ENCODE data around the gene ACVR1. TPM values are rescaled to one million over a fixed set of nuclear protein-coding genes. Genes with fewer than 3 reads are reported as not detected.
"Not testable (repeated sequence)": the region's sequence is repeated elsewhere in the genome, so short reads cannot be mapped to it uniquely, and the experiment has no call there.

The ACVR1 gene
- total and polyA plus RNA-seq, 3 donors from 2014 or later = 10.3 to 15.3 (median 14.9) TPM

GRCh38 chr2:157757500-157757899, 118.6 kb downstream of the ACVR1 start:
- DNase-seq = no peak
- TF ChIP-seq POLR2A (IDR thresholded peaks at IDR 0.05) = no peak
- TF ChIP-seq, protein P1, sequence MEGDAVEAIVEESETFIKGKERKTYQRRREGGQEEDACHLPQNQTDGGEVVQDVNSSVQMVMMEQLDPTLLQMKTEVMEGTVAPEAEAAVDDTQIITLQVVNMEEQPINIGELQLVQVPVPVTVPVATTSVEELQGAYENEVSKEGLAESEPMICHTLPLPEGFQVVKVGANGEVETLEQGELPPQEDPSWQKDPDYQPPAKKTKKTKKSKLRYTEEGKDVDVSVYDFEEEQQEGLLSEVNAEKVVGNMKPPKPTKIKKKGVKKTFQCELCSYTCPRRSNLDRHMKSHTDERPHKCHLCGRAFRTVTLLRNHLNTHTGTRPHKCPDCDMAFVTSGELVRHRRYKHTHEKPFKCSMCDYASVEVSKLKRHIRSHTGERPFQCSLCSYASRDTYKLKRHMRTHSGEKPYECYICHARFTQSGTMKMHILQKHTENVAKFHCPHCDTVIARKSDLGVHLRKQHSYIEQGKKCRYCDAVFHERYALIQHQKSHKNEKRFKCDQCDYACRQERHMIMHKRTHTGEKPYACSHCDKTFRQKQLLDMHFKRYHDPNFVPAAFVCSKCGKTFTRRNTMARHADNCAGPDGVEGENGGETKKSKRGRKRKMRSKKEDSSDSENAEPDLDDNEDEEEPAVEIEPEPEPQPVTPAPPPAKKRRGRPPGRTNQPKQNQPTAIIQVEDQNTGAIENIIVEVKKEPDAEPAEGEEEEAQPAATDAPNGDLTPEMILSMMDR (IDR thresholded peaks at IDR 0.05) = no peak
- H3K9me3 ChIP-seq = no peaks in the 10 kb centered on the region
- no peak overlapping the region for H3K4me3 ChIP-seq
- H3K27me3 ChIP-seq = no peaks in the 10 kb centered on the region
- no peaks in the 10 kb centered on the region for H3K4me1 ChIP-seq
- no peak overlapping the region for H3K27ac ChIP-seq
- intact Hi-C loops (cut with DNase I; ENCODE audit: low total_unique reads) = no loop called here
- WGBS, 2 donors = 95% methylated on average over 1 of the region's 1 CpG
- no peaks in the 10 kb centered on the region for H3K36me3 ChIP-seq (ENCODE audit: low read depth, missing control alignments)

GRCh38 chr2:157756447-157756846, 119.7 kb downstream of the ACVR1 start:
- DNase-seq; H3K4me3 ChIP-seq; H3K9me3 ChIP-seq; H3K4me1 ChIP-seq; intact Hi-C loops (cut with DNase I; ENCODE audit: low total_unique reads); H3K36me3 ChIP-seq (ENCODE audit: low read depth, missing control alignments); H3K27me3 ChIP-seq; H3K27ac ChIP-seq: not testable (repeated sequence)
- 93 to 98% methylated on average over 5 of the region's 5 CpGs for WGBS, 2 donors

GRCh38 chr2:157751462-157752058, 124.6 kb downstream of the ACVR1 start:
- WGBS, 2 donors = 86 to 88% methylated on average over 3 to 6 of the region's 6 CpGs
- no peak overlapping the region for H3K4me3 ChIP-seq
- no peak for TF ChIP-seq POLR2A (IDR thresholded peaks at IDR 0.05)
- TF ChIP-seq, protein P1 (IDR thresholded peaks at IDR 0.05) = no peak
- no peaks in the 10 kb centered on the region for H3K36me3 ChIP-seq (ENCODE audit: low read depth, missing control alignments)
- intact Hi-C loops (cut with DNase I; ENCODE audit: low total_unique reads) = no loop called here
- H3K27me3 ChIP-seq = no peaks in the 10 kb centered on the region
- DNase-seq = no peak
- no peaks in the 10 kb centered on the region for H3K9me3 ChIP-seq
- no peaks in the 10 kb centered on the region for H3K4me1 ChIP-seq
- H3K27ac ChIP-seq = no peak overlapping the region

- intact Hi-C loops (cut with DNase I; ENCODE audit: low total_unique reads) = no loop called here
- Histone ChIP-seq H3K4me1 (no peaks in the 10 kb centered on the region), H3K36me3 (ENCODE audit: low read depth, missing control alignments) (no peaks in the 10 kb centered on the region), H3K27me3 (no peaks in the 10 kb centered on the region), H3K27ac (no peak overlapping the region), H3K9me3 (no peaks in the 10 kb centered on the region), H3K4me3 (no peak overlapping the region)
- no peak for TF ChIP-seq POLR2A (IDR thresholded peaks at IDR 0.05)
- TF ChIP-seq, protein P1 (IDR thresholded peaks at IDR 0.05) = no peak
- 94 to 100% methylated on average over 3 to 6 of the region's 6 CpGs for WGBS, 2 donors
- DNase-seq = no peak
These were observed 126.4 kb downstream of the ACVR1 start for GRCh38 chr2:157749684-157750083.

DNA sequence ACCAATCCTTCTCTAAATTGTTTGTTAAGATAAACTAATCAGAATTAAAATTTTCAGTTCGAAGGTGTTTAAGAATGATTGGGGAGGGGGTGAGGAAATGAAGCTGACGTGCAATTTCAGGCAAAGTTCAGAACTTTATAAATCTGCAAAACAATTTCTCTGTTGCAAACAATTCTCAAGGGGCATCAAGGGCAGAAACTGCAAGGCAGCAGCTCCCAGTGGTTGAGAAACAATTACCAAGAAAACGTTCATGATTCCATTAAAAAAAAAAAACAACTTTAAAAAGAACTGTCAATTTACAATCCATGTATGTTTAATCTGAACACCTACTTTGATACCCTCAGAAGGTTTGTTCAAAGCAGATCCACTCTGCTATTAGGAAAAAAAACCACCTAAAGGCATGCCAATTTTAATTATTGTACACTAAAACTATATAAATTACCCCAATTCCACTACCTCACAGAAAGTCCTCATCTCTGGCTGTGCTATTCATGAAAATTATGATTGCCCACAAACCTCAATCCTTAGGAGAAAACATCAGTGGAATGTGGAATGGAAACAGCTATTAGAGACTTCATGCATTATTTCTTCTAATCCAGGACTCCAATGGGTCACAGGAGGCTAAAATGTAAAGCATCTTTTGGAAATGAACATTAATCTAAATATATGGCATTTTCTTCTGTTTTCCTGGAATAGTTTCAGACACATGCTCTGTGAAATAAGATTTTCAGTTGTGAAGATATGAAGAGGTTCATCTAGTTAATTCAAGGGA, 127.6 kb downstream of the ACVR1 start:
- no peak overlapping the region for H3K27ac ChIP-seq
- H3K9me3 ChIP-seq = no peaks in the 10 kb centered on the region
- TF ChIP-seq, protein P1 (IDR thresholded peaks at IDR 0.05) = no peak
- no peaks in the 10 kb centered on the region for H3K27me3 ChIP-seq
- intact Hi-C loops (cut with DNase I; ENCODE audit: low total_unique reads) = no loop called here
- no peaks in the 10 kb centered on the region for H3K36me3 ChIP-seq (ENCODE audit: low read depth, missing control alignments)
- WGBS, 2 donors = 69 to 74% methylated on average over 3 of the region's 3 CpGs
- no peaks in the 10 kb centered on the region for H3K4me1 ChIP-seq
- no peak overlapping the region for H3K4me3 ChIP-seq
- DNase-seq = no peak

All from testis (tissue), 3 donors.